HK-2 (cell line): Measurements from ENCODE around the gene HADHA.
A peak's percentile ranks its signal among the peaks of the same experiment; 100 is the strongest.

ENCODE experiments used
- DNase-seq: peaks from one replicate; pipeline ENCODE4 v3.0.0-alpha.2; 2018; ENCODE audit not compliant: unreplicated experiment

The HADHA gene

GRCh38 chr2:26245231-26245732 is 850 bp upstream of the HADHA start:
- DNase-seq = peak; percentile 37

- no peak for DNase-seq
Measured at GRCh38 chr2:26243470-26244308, 743 bp downstream of the HADHA start.

GRCh38 chr2:26241928-26242436 is 2.5 kb downstream of the HADHA start:
- DNase-seq = no peak

GRCh38 chr2:26238311-26238958 is 6.0 kb downstream of the HADHA start:
- no peak for DNase-seq

GRCh38 chr2:26237868-26238267 is 6.6 kb downstream of the HADHA start:
- DNase-seq = no peak

GRCh38 chr2:26235089-26235488 is 9.3 kb downstream of the HADHA start:
- DNase-seq = no peak

- DNase-seq = no peak
Measured at GRCh38 chr2:26230806-26231205, 13.6 kb downstream of the HADHA start.

GRCh38 chr2:26229595-26229994 is 14.8 kb downstream of the HADHA start:
- no peak for DNase-seq

GRCh38 chr2:26224095-26224494 is 20.3 kb downstream of the HADHA start:
- no peak for DNase-seq

- no peak for DNase-seq
Measured at GRCh38 chr2:26223018-26223417, 21.4 kb downstream of the HADHA start.

- no peak for DNase-seq
Measured at GRCh38 chr2:26217720-26218119, 26.7 kb downstream of the HADHA start.

GRCh38 chr2:26216587-26216986 is 27.8 kb downstream of the HADHA start:
- no peak for DNase-seq

GRCh38 chr2:26215833-26216232 is 28.6 kb downstream of the HADHA start:
- DNase-seq = no peak

GRCh38 chr2:26214759-26215158 is 29.7 kb downstream of the HADHA start:
- no peak for DNase-seq

- no peak for DNase-seq
Measured at GRCh38 chr2:26212011-26212410, 32.4 kb downstream of the HADHA start.

- no peak for DNase-seq
Measured at GRCh38 chr2:26203906-26204305, 40.5 kb downstream of the HADHA start.

GRCh38 chr2:26202981-26203490 is 41.4 kb downstream of the HADHA start:
- no peak for DNase-seq

GRCh38 chr2:26197516-26197915 is 46.9 kb downstream of the HADHA start:
- no peak for DNase-seq

- DNase-seq = no peak
Measured at GRCh38 chr2:26196683-26197418, 47.6 kb downstream of the HADHA start.

GRCh38 chr2:26195040-26195984 is 49.1 kb downstream of the HADHA start:
- DNase-seq = no peak
